Hematopoietic multipotent progenitor cell treated with erythropoietin and hydrocortisone succinate and interleukin-3 and kit ligand, for 17 days (in vitro differentiated cells): Measurements from ENCODE around the gene ZNF627.
"Not testable (repeated sequence)": the region's sequence is repeated elsewhere in the genome, so short reads cannot be mapped to it uniquely, and the experiment has no call there.

ENCODE experiments used
- DNase-seq: peaks from one replicate; pipeline ENCODE4 v3.0.0-alpha.2; 2015; ENCODE audit warnings: low spot score

ZNF627 gene

DNA sequence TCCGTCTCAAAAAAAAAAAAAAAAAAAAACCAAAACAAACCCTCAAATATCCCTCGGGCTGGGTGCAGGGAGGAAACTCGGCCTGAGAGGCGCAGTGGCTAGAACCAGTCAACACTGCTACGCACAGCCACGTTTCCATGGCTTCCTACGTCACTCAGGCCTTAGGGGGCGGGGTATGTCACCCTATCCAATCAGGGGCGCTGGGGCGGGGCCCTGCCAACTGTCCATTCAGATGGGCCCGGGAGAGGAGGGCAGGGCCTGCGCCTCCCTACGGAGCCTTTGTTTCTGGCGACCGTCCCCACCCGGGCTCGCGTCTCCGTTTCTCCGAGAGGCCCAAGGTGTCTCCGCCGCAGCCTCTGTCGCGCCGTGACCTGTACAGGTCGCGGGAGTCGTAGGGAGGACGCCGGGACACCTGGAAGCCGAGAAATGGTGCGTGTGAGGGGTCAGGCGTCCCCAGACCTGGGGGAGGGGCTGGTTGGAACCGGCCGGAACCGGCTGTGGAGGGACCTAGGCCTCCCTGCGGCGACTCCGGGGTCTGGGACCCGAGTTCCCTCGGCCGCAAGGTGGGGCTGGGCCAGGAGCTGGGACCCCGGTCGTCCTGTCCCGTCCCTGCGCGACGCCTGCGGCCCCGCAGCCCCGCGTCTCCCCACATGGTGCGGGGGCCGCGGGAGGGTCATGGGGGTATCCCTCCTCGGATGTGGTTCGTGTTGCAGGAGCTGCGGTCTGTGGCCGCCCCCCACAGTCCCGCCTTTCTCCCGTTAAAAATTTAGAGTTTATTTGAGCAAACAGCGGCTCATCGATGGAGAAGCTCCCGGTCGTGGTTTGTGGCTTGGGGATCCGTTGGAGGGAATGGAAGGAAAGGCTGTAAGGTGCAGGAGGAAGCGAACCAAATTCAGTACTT, at the start of gene ZNF627:
Gene ZNF627 (plus strand): TSS at position 282 of the 901 bp plus-strand sequence. CDS start 145 bp downstream, at position 427.
- DNase-seq: peak; percentile 97

DNA sequence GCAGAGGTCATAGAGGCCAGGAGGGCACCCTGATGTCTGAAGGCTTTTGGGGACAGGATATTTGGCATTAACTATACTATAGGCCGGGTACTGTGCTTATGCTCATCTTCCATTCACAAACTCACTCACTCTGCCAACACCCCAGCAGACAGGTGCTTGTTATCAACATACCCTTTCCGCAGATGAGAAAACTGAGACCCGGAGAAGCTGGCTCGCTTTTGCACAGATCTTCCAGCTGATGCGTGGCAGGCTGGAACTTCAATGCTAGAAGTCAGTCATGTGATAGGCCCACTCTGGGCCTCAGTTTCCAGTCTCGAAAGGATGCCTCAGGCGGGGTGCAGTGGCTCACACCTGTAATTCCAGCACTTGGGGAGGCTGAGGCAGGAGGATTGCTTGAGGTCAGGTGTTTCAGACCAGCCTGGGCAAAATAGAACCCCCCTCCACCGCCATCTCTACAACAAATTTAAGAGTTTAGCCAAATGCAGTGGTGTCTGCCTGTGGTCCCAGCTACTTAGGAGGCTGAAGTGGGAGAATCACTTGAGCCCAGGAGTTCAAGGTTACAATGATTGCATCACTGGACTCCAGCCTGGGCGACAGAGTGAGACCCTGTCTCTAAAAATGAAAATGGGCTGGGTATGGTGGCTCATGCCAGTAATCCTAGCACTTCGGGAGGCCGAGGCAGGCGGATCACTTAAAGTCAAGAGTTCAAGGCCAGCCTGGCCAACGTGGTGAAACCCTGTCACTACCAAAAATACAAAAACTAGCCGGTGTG, 49.2 kb upstream of the ZNF627 start:
- no peak for DNase-seq

DNA sequence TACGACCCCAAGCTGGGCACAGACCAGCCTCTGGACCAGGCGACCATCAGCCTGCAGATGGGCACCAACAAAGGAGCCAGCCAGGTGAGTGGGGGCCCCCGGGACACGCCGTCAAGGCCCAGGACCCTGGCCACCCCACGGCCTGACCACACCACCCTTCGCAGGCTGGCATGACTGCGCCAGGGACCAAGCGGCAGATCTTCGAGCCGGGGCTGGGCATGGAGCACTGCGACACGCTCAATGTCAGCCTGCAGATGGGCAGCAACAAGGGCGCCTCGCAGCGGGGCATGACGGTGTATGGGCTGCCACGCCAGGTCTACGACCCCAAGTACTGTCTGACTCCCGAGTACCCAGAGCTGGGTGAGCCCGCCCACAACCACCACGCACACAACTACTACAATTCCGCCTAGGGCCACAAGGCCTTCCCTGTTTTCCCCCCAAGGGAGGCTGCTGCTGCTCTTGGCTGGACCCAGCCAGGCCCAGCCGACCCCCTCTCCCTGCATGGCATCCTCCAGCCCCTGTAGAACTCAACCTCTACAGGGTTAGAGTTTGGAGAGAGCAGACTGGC, 47.8 kb upstream of the ZNF627 start:
- no peak for DNase-seq

DNA sequence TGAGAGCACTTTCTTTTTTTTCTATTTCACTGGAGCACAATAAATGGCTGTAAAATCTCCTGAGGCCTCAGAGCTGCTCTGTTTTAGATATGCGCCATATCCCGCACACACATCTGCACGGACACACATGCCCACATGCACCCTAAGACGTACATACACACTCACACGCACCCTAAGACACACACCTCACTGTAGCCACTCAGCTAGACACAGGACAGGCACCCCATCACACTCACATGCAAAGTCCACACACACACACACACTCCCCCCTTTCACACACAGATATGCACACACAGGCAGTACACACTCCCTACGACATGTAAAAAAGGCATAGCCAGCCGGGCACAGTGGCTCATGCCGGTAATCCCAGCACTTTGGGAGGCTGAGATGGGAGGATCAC, 47.0 kb upstream of the ZNF627 start:
- DNase-seq: no peak

DNA sequence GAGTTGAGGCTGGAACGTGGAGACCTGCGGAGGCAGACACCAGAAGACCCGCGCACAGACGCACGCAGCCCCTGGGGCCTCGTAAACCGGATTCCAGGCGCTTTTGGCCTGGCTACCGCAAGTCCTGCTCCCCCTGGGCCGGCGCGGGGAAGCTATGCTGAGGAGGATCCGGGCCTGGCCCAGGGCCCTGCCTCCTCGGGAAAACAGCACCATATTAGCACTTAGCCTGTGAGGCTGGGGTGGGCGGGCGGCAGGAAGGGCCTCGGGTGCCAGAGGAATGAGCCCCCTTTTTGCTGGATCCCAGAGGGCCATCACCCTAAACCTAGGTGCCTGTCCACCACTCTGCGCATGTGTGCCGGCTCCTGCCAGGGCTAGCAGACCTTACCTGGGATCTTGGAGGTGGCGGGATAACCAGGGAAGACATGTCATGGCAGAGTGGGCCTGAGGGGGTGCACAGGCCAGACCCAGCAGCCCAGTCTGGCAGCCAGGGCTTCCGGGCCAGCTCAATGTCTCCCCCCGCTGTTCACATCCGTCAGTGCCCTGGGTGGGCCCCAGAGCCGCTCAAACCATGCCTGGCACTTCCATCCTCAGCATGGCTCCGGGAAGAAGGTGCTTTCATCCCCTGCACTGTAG, 45.6 kb upstream of the ZNF627 start:
- DNase-seq: peak; percentile 37

DNA sequence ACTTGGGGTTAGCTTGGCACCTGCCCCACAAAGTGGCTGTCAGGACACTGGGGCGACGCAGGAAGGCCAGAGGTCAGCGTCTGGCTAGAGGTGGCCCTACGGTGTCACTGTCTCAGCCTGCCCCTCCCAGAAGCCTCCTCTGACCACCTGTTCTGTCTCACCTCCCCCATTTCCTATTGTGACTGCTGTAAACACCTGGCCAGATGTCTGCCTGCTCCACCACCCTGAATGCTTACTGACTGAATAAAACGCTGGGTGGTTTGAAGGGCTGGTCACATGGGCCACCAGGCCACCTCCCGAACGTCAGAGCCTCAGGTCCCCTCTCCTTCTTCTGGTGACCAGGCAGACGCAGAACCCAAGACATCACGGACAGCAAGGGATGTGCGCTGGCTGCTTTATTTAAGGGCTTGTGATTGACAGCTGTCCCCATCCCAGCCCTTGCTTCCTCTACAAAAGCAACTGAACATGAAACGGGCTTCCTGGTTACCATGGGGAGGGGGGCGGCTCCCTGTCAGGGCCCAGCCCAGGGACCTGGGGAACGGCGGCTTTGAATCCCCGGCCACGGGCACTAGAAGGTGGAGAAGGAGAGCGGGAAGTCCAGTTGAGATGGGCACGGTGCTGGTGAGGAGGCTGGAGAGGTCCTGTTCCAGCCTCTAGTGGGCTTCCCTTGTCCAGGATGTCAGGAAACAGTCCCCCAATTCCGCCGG, 44.5 kb upstream of the ZNF627 start:
- no peak for DNase-seq

DNA sequence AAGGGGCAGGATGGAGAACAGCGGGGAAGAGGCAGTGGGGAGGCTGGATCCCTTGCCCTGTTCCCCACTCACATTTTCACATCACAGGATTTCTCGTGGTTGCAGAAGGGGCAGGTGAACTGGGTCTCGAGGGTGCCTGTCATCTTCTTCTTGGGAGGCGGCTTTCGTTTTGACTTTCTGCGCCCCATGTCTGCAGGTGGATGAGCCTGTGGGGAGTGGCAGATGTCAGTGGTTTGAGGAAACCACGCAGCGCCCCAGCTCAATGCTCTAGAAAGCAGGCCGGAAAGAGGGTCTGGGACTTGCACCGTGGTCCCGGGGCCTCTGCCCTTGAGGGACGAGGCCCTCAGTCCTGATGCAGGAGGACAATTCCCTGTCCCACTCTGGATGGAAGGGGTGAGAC, 43.1 kb upstream of the ZNF627 start:
- DNase-seq: no peak

DNA sequence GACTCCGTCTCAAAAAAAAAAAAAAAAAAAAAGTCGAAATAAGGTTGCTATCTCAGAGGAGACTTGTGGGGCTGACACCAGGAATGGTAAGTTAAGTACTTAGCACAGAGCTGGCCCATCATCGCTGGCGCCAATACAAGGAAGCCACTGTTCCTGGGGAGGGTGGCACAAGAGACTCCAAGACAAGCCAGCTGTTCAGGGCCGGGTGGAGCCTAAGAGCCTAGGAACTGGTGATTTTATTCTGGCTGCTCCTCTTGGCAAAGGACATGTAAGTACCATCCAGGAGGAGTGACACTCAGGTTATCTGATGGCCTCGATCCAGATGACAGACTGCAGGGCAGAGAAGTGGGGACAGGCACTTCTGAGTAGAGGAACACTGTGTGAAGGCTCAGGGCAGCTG, 42.0 kb upstream of the ZNF627 start:
- DNase-seq: no peak

DNA sequence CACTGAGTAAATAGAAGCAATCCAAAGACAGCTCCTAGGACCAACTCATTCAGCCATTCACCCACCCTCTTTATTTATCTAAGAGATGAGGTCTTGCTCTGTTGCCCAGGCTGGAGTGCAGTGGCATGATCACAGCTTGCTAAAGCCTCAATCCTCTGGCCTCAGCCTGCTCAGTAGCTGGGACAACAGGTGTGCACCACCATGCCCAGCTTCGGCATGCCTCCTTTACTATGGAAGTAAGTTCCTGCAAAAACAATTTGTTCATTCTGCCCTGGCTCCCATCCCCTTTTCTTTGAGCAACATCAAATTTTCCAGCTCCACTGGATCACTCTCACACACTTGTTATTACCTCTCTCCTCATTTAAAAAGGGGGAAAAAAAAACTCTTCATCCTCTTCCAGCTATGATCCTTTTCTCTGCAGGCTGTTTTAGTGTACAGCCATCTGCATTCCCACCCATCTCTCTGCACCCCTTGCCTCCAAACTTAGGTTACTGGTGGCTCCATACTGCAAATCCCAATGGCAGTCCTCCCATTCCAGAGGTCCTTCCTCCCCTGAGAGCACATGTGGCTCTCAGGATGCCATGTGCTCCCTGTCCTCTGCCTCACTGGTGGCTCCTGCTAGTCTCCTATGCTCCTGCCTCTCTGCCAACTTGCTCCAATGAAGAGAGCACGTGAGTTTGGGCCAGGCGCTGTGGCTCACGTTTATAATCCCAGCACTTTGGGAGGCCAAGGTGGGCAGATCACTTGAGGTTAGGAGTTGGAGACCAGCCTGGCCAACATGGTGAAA, 40.5 kb upstream of the ZNF627 start:
- DNase-seq: no peak

DNA sequence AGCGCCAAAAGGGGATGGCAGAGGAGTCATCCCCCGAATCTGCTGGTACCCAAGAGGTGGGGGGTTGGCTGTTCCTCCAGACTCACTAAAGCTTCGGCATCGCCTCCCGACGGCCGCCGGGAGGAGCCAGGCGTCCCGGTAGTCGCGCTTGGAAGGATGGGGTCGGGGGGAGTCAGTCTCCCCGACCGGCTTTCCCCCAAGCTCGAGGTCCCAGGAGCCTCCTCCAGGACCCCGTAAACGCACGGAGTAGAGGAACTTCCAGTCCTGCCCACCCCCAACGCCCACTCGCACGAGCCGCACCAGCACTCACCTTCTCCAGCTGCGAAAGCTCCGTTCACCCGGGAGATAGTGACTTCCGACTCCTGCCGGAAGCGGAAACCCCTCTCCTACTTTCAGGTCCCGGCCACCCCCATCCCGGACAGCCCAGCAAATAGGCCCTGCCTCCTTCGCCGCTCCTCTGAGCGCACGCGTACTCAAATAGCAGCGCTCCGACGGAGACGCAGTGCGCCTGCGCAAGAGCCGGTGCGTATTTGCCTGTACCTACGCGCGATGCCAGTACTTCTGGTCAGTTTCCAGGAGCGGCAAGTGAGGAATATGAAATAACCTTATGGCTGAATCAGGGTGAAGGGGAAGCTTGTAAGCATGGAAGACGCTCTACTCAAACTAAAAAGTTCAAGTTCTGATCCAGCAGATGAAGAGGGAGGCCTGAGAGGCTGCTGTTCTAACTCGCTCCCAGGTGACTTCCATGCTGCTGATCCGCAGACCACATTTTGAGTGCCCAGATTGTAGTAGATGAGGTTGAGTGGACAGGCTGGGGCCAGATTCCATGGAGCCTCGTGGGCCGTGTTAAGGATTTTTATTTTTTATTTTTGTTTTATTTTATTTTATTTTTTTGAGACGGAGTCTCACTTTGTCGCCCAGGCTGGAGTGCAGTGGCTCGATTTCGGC, 38.1 kb upstream of the ZNF627 start, which contains the start of gene ELOF1:
Gene ELOF1 (minus strand): TSS at position 350 of the 948 bp plus-strand sequence. CDS start 4,883 bp downstream, outside the sequence.
- peak; percentile 100 for DNase-seq

DNA sequence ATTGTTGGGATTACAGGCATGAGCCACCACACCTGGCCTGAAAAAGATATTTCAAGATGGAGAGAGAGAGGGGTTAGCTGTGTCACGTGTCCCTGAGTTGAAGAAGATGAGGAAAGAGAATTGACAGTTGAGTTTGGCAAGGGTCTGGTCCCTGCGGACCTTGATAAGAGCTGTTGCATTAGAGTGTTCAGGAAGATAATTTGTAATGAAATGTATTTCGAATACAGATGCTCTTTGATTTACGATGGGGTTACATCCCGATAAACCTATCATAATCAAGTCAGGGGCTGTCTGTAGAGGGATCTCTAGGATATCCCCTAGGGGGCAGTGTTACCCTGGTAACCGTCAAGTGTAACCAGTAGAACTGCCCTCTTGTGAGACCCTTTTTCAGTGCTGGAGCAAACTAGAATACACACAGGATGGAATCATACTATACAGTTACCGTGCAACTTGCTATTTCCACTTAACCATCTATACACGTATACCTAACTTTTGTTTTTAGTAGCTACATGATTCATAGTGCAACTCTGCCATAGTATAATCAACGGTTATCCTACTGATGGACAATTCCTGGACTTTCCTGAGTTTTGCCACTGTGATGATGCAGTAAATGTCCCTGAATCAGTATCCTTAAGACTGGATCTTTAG, 36.8 kb upstream of the ZNF627 start:
- peak; percentile 95 for DNase-seq

DNA sequence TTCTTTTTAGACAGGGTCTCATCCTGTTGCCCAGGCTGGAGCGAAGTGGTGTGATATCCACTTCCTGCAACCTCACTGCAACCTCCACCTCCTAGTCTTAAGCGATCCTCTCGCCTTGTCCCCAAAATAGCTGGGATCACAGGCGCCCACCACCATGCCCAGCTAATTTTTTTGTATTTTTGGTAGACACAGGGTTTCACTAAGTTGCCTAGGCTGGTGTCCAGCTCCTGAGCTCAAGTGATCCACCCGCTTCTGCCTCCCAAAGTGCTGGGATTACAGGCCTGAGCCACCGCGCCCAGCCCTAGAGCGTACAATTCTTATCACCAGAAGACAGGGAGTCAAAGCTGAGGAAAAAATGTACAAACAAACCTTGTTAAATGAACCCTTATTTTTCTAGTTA, 33.8 kb upstream of the ZNF627 start:
- peak; percentile 85 for DNase-seq

DNA sequence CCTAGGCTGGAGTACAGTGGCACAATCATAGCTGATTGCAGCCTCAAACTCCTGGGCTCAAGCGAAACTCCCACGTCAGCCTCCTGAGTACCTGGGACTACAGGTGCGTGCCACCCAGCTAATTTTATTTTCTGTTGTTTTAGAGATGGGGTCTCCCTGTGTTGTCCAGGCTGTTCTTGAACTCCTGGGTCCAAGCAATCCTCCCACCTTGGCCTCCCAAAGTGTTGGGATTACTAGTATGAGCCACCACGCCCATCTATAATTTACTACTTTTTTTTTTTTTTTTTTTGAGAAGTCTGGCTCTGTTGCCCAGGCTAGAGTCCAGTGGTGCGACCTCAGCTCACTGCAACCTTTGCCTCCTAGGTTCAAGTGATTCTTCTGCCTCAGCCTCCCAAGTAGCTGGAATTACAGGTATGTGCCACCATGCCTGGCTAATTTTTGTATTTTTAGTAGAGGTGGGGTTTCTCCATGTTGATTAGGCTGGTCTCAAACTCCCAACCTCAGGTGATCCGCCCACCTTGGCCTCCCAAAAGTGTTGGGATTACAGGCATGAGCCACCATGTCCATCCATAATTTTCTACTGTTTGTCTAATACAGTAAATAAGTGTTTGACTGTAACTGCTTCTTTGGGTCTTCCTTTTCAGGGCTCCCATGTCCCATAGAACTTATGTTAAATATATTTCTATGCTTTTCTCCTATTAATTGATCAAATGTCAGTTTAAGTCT, 33.0 kb upstream of the ZNF627 start:
- peak; percentile 72 for DNase-seq

DNA sequence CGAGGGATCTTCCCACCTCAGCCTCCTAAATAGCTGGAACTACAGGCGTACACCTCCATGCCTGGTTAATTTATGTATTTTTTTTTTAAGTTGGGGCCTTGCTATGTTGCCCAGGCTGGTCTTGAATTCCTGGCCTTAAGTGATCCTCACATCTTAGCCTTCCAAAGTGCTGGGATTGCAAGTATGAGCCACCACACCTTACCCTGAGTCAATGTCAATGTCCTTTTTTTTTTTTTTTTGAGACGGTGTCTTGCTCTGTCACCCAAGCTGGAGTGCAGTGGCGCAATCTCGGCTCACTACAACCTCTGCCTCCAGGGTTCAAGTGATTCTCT, 31.7 kb upstream of the ZNF627 start:
- DNase-seq: peak; percentile 67

DNA sequence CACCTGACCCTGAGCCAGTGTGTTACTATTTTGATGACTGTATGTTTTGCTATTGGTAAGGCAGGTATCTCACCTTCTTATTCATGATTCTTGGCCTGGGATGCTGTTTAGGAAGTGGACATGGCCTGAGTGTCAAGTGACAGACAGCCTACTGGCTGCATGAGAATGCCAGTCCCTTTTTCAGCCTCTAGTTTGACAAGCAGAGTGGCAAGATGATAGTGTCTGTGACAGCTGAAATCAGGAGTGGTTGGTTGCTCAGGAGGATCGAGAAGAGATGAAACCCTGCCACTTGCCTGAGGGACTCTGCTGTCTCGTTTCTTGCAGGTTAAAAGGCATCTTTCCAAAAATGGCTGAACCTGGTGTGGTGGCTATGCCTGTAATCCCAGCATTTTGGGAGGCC, 31.1 kb upstream of the ZNF627 start:
- peak; percentile 77 for DNase-seq

DNA sequence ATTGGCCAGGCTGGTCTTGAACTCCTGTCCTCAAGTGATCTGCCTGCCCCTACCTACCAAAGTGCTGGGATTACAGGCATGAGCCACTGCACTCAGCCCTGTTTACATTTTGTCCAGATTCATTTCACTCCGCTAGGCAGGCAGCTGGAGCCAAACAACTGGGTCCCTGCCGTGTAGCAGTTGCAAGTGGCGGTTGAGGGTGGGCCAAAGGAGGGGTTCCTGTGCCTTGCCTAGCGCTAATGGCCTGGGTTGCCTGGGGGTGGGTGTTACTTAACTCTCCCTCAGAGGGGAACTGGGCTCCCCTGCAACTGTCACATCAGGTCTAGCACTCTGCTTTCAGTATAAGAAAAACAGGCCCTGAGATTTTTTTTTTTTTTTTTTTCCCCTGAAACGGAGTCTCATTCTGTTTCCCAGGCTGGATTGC, 27.2 kb upstream of the ZNF627 start:
- DNase-seq: no peak

DNA sequence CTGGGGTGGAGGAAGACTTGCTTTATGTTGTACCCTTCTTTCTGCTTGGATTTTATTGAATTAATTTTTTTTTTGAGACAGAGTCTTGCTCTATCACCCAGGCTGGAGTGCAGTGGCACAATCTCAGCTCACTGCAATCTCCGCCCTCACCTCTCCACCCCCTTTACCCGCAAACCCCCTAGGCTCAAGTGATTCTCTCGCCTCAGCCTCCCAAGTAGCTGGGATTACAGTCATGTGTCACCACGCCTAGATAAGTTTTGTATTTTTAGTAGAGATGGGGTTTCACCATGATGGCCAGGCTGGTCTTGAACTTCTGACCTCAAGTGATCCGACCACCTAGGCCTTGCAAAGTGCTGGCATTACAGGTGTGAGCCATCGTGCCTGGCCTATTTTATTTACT, 23.9 kb upstream of the ZNF627 start:
- DNase-seq: not testable (repeated sequence)

DNA sequence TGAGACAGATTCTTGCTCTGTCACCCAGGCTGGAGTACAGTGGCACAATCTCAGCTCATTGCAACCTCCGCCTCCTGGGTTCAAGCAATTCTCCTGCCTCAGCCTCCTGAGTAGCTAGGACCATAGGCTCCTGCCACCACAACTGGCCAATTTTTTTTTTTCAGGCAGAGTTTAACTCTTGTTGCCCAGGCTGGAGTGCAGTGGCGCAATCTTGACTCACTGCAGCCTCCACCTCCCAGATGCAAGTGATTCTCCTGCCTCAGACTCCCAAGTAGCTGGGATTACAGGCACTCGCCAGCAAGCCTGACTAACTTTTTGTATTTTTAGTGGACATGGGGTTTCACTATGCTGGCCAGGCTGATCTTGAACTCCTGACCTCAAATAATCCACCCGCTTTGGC, 23.5 kb upstream of the ZNF627 start:
- not testable (repeated sequence) for DNase-seq
